ENCODE measurements around the gene UBALD1.

DNA sequence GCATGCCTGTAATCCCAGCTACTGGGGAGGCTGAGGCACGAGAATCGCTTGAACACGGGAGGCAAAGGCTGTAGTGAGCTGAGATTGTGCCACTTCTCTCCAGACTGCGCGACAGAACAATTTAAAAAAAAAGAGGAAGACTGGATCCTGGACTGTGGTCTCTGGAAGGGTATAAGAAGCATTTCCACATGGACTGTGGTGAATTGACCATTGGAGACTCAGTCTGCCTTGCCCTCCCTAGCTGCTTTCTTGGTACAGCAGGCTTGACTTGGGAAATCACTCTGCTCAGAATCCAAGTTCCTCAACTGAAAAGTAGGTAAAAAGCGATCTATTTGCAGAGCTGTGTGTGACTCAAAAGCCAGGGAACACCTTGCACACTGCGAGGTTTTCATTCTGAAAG, 8.9 kb upstream of the UBALD1 start:
- no peak for TF ChIP-seq EZH2 (IDR thresholded peaks at IDR 0.05; ENCODE audit: borderline replicate concordance, low read length)
- TF ChIP-seq CTCF (IDR thresholded peaks at IDR 0.05; ENCODE audit: low read length): no peak
